Measurements from ENCODE around the gene WNT5A. TPM values are rescaled to one million over a fixed set of nuclear protein-coding genes. Genes with fewer than 3 reads are reported as not detected.

The WNT5A gene
- total RNA-seq, 4 donors from 2014 or later = 8.7 to 16.1 (median 10.8) TPM

DNA sequence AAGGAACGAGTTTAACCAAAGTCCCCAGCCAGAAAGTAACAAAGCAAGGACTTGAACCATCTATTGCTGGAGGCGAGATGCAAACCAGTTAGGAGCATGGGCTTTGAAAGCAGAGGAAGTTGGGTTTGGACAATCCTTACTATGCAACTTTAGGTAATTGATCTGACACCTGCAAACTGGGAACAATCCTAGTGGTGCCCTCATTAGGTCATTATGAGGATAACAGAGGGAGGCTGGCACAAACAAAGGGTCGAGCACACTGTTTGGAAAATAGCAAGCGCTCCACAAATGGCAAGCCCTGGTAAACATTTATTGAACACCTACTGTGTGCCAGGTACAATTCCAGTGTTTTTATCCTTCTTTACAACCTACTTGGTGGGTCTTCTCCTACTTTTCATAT is 45.6 kb downstream of the WNT5A start:
- no peak for TF ChIP-seq POLR2A (IDR thresholded peaks at IDR 0.05)
- TF ChIP-seq, protein P1, sequence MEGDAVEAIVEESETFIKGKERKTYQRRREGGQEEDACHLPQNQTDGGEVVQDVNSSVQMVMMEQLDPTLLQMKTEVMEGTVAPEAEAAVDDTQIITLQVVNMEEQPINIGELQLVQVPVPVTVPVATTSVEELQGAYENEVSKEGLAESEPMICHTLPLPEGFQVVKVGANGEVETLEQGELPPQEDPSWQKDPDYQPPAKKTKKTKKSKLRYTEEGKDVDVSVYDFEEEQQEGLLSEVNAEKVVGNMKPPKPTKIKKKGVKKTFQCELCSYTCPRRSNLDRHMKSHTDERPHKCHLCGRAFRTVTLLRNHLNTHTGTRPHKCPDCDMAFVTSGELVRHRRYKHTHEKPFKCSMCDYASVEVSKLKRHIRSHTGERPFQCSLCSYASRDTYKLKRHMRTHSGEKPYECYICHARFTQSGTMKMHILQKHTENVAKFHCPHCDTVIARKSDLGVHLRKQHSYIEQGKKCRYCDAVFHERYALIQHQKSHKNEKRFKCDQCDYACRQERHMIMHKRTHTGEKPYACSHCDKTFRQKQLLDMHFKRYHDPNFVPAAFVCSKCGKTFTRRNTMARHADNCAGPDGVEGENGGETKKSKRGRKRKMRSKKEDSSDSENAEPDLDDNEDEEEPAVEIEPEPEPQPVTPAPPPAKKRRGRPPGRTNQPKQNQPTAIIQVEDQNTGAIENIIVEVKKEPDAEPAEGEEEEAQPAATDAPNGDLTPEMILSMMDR (IDR thresholded peaks at IDR 0.05) = no peak
- WGBS, 2 donors = 89 to 90% methylated on average over 4 of the region's 4 CpGs
- intact Hi-C loops (cut with DNase I; ENCODE audit: low total_unique reads) = no loop called here

DNA sequence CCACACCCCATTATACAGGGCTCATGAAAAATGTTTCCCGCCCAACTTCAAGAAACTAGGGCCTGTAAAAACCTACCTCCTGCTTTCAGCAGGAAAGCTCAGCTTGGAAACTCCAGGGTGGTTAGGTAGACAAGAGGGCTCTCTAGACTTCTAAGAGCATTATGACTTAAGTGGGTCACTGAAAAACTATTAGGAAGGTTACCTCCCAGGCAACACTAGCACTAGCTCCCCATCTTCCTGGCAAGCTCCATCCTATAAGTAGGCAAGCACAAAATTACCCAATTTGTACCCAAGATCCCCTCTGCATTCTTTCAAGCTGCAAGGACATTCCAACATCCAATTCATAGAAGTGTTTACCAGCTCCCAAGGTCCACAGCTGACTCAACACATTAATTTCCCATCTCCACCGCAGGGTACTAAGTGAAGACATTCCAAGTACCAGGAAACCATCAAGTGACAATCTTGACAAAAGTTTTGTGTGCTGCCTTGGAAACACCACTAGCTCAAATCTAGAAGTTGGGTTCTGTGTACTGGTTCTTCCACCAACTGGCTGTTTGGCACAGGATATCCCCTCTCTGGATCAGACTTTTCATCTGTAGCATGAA is 46.9 kb downstream of the WNT5A start:
- 87 to 91% methylated on average over 2 of the region's 2 CpGs for WGBS, 2 donors
- DNase-seq (ENCODE audit: low spot score in 2 of 2) = no peak
- no peak overlapping the region for H3K4me3 ChIP-seq (ENCODE audit: low read depth, poor library complexity, severe bottlenecking)
- TF ChIP-seq, protein P1 (IDR thresholded peaks at IDR 0.05) = no peak
- no peak for TF ChIP-seq POLR2A (IDR thresholded peaks at IDR 0.05)
- intact Hi-C loops (cut with DNase I; ENCODE audit: low total_unique reads) = no loop called here

More for the DNA sequence above, 45.6 kb downstream of the WNT5A start:
- DNase-seq (ENCODE audit: low spot score in 2 of 2) = no peak
- H3K4me3 ChIP-seq (ENCODE audit: low read depth, poor library complexity, severe bottlenecking) = no peak overlapping the region

DNA sequence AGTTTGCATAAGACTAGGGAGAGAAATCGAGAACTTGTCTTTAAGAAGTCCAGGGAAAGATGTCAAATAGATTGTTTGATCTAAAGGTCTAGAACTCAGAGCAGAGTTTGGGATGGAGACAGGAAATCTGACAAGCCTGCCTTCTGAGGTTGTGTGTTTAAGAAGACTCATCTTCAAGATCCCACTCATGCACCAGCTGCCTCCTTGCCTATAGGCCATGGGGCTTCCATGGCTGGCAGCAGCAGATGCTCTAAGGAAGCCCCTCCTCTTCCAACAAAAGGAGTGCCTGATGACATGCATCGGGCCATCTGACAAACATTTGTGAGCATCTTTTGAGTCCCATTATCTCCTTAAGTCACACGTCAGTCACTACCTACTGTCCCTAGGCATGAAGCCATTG is 47.4 kb downstream of the WNT5A start:
- no peak for TF ChIP-seq POLR2A (IDR thresholded peaks at IDR 0.05)
- TF ChIP-seq, protein P1 (IDR thresholded peaks at IDR 0.05) = no peak
- DNase-seq (ENCODE audit: low spot score in 2 of 2) = no peak
- H3K4me3 ChIP-seq (ENCODE audit: low read depth, poor library complexity, severe bottlenecking) = no peak overlapping the region
- intact Hi-C loops (cut with DNase I; ENCODE audit: low total_unique reads) = no loop called here
- WGBS, 2 donors = 87 to 88% methylated on average over 3 of the region's 3 CpGs

DNA sequence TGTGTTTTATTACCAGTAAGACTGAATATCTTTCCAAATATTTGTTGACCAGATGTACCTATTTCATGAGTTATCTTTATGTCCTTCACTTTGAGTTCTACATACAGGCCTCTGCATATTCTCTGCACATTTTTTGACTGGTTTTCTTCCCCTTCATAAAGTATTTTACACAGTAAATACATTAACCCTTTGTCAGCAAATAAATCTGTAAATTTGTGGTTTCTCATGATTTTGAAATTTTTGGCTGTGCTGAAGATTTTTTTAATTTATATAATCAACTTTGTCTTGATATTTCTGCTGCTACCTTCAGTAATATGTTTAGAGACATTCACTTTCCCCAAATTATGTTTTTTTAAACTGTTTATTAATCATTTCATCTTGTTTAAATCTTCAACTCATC is 50.5 kb downstream of the WNT5A start:
- TF ChIP-seq POLR2A (IDR thresholded peaks at IDR 0.05) = no peak
- TF ChIP-seq, protein P1 (IDR thresholded peaks at IDR 0.05) = no peak
- intact Hi-C loops (cut with DNase I; ENCODE audit: low total_unique reads) = no loop called here
- no peak overlapping the region for H3K4me3 ChIP-seq (ENCODE audit: low read depth, poor library complexity, severe bottlenecking)
- DNase-seq (ENCODE audit: low spot score in 2 of 2) = no peak

DNA sequence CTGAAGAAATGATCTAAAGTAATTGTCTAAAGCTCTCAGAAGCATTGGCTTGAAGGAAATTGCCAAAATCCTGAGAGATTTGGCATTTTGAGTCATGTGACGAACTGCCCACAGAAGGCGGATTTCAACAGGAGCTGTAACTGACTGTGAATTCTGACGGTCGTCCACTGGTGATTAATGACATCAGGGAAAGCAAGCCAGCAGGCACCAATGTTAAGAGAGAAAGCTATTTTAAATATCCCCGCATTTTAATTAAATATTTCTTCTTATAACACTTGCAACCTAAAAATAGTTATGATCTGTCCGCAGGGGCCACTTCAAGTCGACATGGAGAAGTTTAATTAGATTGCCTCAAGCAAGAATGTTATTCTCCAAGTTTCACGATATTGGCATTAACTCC is 51.6 kb downstream of the WNT5A start:
- WGBS, 2 donors = 34 to 52% methylated on average over 8 of the region's 8 CpGs
- no peak overlapping the region for H3K4me3 ChIP-seq (ENCODE audit: low read depth, poor library complexity, severe bottlenecking)
- no peak for DNase-seq (ENCODE audit: low spot score in 2 of 2)
- intact Hi-C loops (cut with DNase I; ENCODE audit: low total_unique reads) = no loop called here
- TF ChIP-seq, protein P1 (IDR thresholded peaks at IDR 0.05) = no peak
- TF ChIP-seq POLR2A (IDR thresholded peaks at IDR 0.05) = no peak

DNA sequence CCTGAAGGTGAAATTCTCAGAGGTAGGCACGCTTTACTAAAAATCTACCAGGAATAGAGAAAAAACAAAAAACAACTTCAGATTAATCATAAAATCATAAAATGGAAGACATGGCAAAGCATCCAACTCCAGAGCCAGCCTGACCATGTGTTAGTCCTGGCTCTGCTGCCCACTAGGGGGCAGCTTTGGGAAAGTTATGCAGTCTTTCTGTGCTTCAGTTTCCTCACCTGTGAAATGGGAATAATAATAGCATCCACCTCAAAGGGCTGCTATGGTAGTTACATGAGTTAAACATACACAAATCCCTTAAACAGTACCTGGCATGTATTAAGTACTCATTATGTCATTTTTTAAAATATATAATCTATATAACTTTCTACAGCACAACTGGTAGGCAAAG is 52.3 kb downstream of the WNT5A start:
- TF ChIP-seq, protein P1 (IDR thresholded peaks at IDR 0.05) = no peak
- no peak for TF ChIP-seq POLR2A (IDR thresholded peaks at IDR 0.05)
- intact Hi-C loops (cut with DNase I; ENCODE audit: low total_unique reads) = no loop called here

More for the DNA sequence above, 52.3 kb downstream of the WNT5A start:
- DNase-seq (ENCODE audit: low spot score in 2 of 2) = no peak
- no peak overlapping the region for H3K4me3 ChIP-seq (ENCODE audit: low read depth, poor library complexity, severe bottlenecking)
- 0 to 100% methylated on average over 1 of the region's 1 CpG for WGBS, 2 donors

Data from lower leg skin (tissue), 4 donors.